ENCODE results near the gene NSUN2. TPM values are rescaled to one million over a fixed set of nuclear protein-coding genes. Genes with fewer than 3 reads are reported as not detected.

The NSUN2 gene
- total RNA-seq, 1 donor from 2014 or later, result 30.1 TPM

GRCh38 chr5:6551287-6551954, 81.4 kb downstream of the NSUN2 start:
- ATAC-seq (ENCODE audit: poor library complexity) (peak; percentile 25), DNase-seq (no peak)
- intact Hi-C loops (cut with DNase I), result no loop called here

GRCh38 chr5:6550628-6551027, 82.2 kb downstream of the NSUN2 start:
- intact Hi-C loops (cut with DNase I), result no loop called here
- ATAC-seq (ENCODE audit: poor library complexity), result no peak
- DNase-seq, result no peak

Other genes starting within 250 kb of the NSUN2 start
- 22.8 TPM for gene UBE2QL1, start 184.2 kb downstream of the NSUN2 start, total RNA-seq
- gene SRD5A1, start 396 bp upstream of the NSUN2 start, total RNA-seq, result 2.1 TPM
- 10.8 TPM for gene TENT4A, start 80.4 kb upstream of the NSUN2 start, total RNA-seq